NCI-H2227 treated with DMSO at 0.1 percent for 48 hours (cell line): ENCODE results near the gene TTLL5.
"Not testable (repeated sequence)": the region's sequence is repeated elsewhere in the genome, so short reads cannot be mapped to it uniquely, and the experiment has no call there.

Source experiments
- DNase-seq: peaks from one replicate; lab custom pipeline; 2025; lab: John Stamatoyannopoulos, UW

TTLL5 gene

GRCh38 chr14:75835156-75835725, 174.2 kb downstream of the TTLL5 start:
- DNase-seq, result no peak

GRCh38 chr14:75835737-75836136, 174.7 kb downstream of the TTLL5 start:
- DNase-seq, result no peak

- DNase-seq, result no peak
Observed at GRCh38 chr14:75837151-75837787, 176.2 kb downstream of the TTLL5 start.

- DNase-seq, result no peak
Observed at GRCh38 chr14:75840911-75841310, 179.9 kb downstream of the TTLL5 start.

GRCh38 chr14:75842551-75842950, 181.5 kb downstream of the TTLL5 start:
- DNase-seq, result no peak

- no peak for DNase-seq
Observed at GRCh38 chr14:75844486-75844885, 183.4 kb downstream of the TTLL5 start.

- no peak for DNase-seq
Observed at GRCh38 chr14:75845136-75845804, 184.2 kb downstream of the TTLL5 start.

- DNase-seq, result not testable (repeated sequence)
Observed at GRCh38 chr14:75846694-75847093, 185.6 kb downstream of the TTLL5 start.

GRCh38 chr14:75847584-75847983, 186.5 kb downstream of the TTLL5 start:
- DNase-seq, result no peak

GRCh38 chr14:75848167-75848913, 187.3 kb downstream of the TTLL5 start:
- no peak for DNase-seq

- DNase-seq, result no peak
Observed at GRCh38 chr14:75849300-75849895, 188.4 kb downstream of the TTLL5 start.

- DNase-seq, result no peak
Observed at GRCh38 chr14:75851574-75851866, 190.5 kb downstream of the TTLL5 start.

- no peak for DNase-seq
Observed at GRCh38 chr14:75854111-75854799, 193.2 kb downstream of the TTLL5 start.

- DNase-seq, result no peak
Observed at GRCh38 chr14:75857199-75857598, 196.2 kb downstream of the TTLL5 start.

- no peak for DNase-seq
Observed at GRCh38 chr14:75858362-75858761, 197.3 kb downstream of the TTLL5 start.

GRCh38 chr14:75859746-75860145, 198.7 kb downstream of the TTLL5 start:
- DNase-seq, result no peak

GRCh38 chr14:75860561-75861160, 199.6 kb downstream of the TTLL5 start:
- no peak for DNase-seq

- DNase-seq, result no peak
Observed at GRCh38 chr14:75861161-75861621, 200.1 kb downstream of the TTLL5 start.

- no peak for DNase-seq
Observed at GRCh38 chr14:75863221-75863620, 202.2 kb downstream of the TTLL5 start.

GRCh38 chr14:75864352-75864751, 203.3 kb downstream of the TTLL5 start:
- DNase-seq, result no peak

GRCh38 chr14:75865531-75865930, 204.5 kb downstream of the TTLL5 start:
- DNase-seq, result no peak
